ENCODE measurements around the gene ZCCHC24.

Gene ZCCHC24

GRCh38 chr10:79445161-79445976 lies at the start of gene ZCCHC24:
TSS of gene ZCCHC24 (minus strand) at chr10:79445624. CDS start at chr10:79445440, 184 bp downstream.
- peak; percentile 94 for DNase-seq

GRCh38 chr10:79493806-79494205 lies 48.4 kb upstream of the ZCCHC24 start:
- no peak for DNase-seq

- DNase-seq = no peak
Measured at GRCh38 chr10:79492839-79493238, 47.4 kb upstream of the ZCCHC24 start.

GRCh38 chr10:79492256-79492655 lies 46.8 kb upstream of the ZCCHC24 start:
- no peak for DNase-seq

- no peak for DNase-seq
Measured at GRCh38 chr10:79491143-79491835, 45.9 kb upstream of the ZCCHC24 start.

GRCh38 chr10:79490400-79491142 lies 45.1 kb upstream of the ZCCHC24 start:
- DNase-seq = no peak

- DNase-seq = no peak
Measured at GRCh38 chr10:79488870-79489269, 43.4 kb upstream of the ZCCHC24 start.

GRCh38 chr10:79488336-79488735 lies 42.9 kb upstream of the ZCCHC24 start:
- DNase-seq = no peak

- DNase-seq = peak; percentile 26
Measured at GRCh38 chr10:79487296-79488194, 42.1 kb upstream of the ZCCHC24 start.

- DNase-seq = no peak
Measured at GRCh38 chr10:79484476-79484875, 39.1 kb upstream of the ZCCHC24 start.

- DNase-seq = no peak
Measured at GRCh38 chr10:79483948-79484347, 38.5 kb upstream of the ZCCHC24 start.

GRCh38 chr10:79483299-79483698 lies 37.9 kb upstream of the ZCCHC24 start:
- no peak for DNase-seq

- DNase-seq = no peak
Measured at GRCh38 chr10:79482741-79483140, 37.3 kb upstream of the ZCCHC24 start.

- no peak for DNase-seq
Measured at GRCh38 chr10:79482304-79482703, 36.9 kb upstream of the ZCCHC24 start.

- DNase-seq = no peak
Measured at GRCh38 chr10:79479283-79479909, 34.0 kb upstream of the ZCCHC24 start.

GRCh38 chr10:79477456-79477855 lies 32.0 kb upstream of the ZCCHC24 start:
- DNase-seq = no peak

- DNase-seq = no peak
Measured at GRCh38 chr10:79476645-79477044, 31.2 kb upstream of the ZCCHC24 start.

GRCh38 chr10:79475877-79476276 lies 30.5 kb upstream of the ZCCHC24 start:
- DNase-seq = no peak

GRCh38 chr10:79475119-79475653 lies 29.8 kb upstream of the ZCCHC24 start:
- DNase-seq = no peak

GRCh38 chr10:79473496-79474095 lies 28.2 kb upstream of the ZCCHC24 start:
- no peak for DNase-seq

GRCh38 chr10:79472951-79473350 lies 27.5 kb upstream of the ZCCHC24 start:
- no peak for DNase-seq
